Epithelial cell of prostate (primary cell): ENCODE measurements around the gene DYNLT2.

Experiments used
- DNase-seq: peaks from one replicate; pipeline ENCODE4 v3.0.0-alpha.2; 2011; ENCODE audit warnings: low read depth, low spot score
- H3K27ac ChIP-seq: fragments of 450-650 bp; 2 replicates; pipeline ENCODE4 v1.5.1; 2017; ENCODE audit warnings: mild to moderate bottlenecking

DYNLT2 gene, protein sequence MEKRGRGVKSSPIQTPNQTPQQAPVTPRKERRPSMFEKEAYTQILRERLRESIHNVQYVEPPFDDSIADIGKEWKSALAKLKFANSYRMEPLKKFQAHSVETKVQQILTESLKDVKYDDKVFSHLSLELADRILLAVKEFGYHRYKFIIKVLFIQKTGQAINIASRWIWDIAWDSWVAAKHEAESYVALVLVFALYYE

DNA sequence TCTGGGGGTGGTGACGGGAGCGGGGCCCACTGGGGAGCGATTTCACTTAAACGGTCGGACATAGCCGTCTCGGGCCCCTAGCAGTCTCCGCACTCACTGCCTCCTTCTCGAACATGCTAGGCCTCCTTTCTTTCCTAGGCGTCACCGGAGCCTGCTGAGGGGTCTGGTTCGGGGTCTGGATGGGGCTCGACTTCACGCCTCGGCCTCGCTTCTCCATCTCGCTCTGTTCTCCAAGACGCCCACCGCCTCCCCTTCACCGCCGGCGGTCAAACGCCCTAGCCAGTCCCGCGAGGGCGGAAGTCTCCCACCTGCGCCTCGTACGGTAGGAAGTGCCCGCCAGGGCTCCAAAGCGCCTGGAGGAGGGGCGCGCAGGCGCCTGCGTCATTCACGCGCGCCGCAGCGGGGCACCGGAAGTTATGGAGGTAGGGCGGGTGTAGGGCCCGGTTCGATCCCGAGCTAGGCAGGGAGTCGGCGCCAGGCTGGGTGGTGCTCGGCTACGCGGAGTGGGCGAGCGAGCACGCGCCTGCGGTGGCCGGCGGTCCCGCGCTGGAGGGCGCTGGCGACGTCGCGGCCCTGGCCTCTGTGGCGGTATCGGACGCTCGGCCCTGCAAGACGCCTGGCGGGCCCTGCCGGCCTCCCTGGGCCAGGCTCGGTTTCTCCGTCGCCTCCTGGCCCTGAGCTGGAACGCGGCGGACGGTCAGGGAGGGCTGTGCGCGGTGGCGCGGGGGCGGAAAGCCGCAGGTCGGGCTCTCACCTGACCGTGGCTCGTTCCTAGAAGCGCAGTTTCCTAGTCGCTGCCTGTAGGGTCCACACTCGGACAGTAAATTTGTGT is at the start of gene DYNLT2, which contains the start of gene ERMARD:
Gene DYNLT2, minus strand, starts transcription at position 331 of the 832 bp plus-strand sequence. Its CDS starts 114 bp downstream, at position 217.
Gene ERMARD, plus strand, starts transcription at position 381 of the 832 bp plus-strand sequence. Its CDS starts 36 bp downstream, at position 417.
- H3K27ac ChIP-seq: peak within 1 kb of the TSS; percentile 89
- peak; percentile 62 for DNase-seq

DNA sequence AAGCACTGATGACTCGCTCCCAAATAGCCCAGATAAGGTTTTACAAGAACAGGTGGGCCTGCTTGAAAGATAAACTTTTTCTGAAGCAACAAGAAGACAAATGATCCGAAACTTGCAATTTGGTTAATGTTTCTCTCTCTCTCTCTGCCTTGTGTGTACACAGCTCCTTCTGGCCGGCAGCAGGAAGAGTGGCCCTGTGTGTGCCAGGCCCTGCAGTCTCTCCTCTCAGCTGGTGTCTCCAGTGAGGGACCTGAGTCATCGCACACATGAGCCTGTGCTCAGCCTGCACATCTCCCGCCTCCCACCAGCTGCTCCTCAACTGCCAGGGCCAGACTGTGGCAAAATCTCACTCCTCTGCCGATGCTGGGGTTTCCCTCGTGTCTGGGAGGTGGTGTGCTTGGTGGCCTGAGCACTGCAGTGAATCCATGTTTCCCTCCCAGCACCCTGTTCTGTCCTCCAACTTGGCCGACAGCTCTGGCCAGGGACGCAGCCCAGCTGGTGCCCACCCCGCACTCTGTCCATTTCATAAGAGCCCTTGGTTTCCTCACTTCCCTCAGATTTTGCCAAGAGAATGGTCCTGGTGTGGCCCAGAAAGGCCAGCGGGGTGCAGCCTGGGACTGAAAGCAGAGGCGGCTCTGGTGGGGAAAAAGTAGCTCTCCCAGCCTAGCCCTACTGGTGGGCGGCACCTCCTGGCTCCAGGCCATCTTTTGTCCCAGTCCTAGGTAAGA is 49.5 kb upstream of the DYNLT2 start:
- no peak for DNase-seq
- no peak overlapping the region for H3K27ac ChIP-seq

DNA sequence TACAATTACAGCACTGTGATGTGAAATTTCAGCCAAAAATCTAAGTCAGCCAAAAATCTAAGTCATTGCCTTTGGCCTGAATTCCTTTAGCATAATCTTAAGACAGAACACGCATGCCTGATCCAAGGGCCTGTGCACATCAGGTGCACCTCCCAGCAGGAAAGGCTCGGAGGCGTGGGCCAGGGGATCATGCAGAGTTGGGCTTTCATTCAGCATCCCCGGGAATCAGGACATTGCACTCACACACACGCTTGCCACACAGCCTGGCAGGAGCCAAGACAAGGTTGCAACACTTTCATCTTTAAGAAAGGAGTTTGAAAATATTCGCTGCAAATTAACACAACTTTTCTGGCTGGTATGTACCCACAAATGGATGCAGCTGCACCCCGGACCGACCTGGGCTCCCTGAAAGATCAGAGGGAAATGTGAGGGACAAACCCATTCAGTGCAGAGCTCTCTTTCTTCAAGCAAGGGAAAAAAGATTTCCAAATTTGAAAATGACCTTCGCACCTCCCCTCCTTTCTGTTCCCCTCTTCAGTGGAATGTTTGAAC is 48.8 kb upstream of the DYNLT2 start:
- no peak overlapping the region for H3K27ac ChIP-seq
- no peak for DNase-seq

DNA sequence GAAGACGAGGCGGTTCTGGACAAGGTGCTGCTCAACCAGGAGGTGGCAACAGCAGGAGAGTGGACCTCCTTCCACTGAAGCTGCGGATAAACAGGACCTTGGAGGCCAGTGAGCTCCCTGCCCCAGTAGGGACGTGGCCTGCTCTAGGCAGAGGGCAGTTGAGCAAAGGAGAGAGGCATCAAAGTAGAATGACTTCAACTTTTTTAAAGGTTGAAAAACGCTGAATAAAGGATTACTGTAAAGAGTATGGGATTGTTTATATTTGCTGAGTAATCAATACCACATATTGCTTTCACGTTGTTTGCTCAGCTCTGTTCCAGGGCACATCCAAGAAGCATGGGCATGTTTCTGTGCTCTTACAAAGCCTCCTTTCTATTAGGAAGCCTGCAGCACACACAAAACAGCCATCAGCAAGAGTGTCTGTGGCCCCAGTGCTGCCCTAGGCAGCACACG is 48.1 kb upstream of the DYNLT2 start:
- H3K27ac ChIP-seq: no peak overlapping the region
- DNase-seq: no peak

DNA sequence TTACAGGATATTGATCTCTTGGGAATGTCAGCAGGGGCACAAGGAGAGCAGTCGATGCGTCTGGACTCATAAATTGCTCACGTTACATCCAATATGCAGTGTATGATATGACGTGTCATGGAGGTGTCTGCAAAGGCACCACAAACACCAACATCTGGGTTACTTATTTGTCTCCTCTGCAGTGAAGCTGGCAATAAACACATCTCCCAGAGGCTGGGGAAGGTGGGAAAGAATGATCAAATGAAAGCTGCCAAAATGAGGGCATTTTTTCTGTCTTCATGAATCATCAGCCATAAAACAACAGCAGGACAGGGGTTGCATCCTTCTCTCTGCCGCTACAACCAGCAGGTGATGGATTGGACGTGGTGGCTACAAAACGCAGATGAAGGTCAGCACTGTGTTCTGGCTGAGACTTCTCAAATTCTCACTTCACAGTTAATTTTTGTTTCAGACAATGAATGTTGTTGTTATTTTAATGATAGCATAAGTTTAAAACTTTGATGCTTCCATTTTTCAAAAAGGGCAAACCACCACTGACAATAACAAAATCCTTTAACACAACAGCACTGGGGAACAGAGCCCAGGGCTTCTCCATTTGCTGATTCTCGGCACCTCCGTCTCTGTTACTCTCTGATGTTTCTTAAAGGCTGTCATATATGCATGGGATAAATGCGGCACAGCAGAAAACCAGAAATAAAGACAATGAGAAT is 47.5 kb upstream of the DYNLT2 start:
- no peak for DNase-seq
- H3K27ac ChIP-seq: no peak overlapping the region

DNA sequence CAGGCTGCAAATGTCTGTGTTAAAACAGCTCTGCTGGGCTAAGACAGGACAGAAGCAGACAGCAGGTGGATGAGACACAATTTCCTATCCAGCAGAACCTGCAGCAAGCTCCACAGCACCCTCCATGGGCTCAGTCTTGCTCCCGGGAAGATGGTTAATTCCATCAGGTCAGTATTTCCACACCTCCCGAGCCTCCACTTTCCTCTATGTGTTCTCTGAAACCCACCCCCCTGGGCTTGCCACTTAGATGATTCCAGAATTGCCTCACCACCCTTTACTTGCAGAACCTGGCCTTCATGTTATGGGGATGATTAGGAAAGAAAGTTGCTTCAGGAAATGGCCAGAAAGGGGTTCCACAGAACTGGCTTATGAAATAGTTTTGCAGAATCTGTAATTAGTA is 43.8 kb upstream of the DYNLT2 start:
- DNase-seq: no peak
- H3K27ac ChIP-seq: no peak overlapping the region

DNA sequence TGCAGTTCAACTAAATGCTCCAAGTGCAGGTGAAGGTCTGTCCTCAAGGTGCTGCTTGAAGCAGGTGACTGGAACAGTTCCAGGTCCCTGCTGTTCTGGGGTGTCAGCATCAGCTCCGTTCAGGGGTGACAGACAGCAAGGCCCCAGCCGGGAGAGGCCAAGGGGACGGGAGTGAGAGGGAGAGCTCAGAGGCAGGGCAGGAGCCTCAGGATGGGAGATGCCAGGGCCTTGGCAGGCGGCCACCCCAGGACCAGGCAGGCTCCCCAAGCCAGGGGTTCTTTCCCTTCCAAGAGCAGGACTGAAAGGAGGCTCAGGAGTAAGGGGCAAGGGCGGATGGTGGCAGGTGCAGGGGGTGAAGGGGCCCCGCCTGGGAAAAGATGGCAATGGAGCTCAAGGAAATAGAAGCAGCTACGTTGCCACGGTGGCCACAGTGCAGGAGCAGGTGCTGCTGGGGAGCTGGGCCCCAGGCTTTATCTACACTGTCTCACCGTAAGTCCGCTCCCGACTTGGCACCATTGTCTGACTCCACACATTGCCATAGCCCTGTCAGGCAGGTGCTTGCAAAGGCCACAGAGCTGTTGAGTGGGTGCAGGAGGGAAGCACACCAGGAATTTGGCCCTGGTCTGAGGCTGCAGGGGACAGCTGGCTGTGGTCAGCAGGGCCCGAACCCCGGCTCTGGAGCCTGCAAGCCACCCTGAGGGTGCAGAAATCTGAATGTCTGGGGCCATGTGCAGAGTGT is 43.1 kb upstream of the DYNLT2 start:
- H3K27ac ChIP-seq: no peak overlapping the region
- no peak for DNase-seq

DNA sequence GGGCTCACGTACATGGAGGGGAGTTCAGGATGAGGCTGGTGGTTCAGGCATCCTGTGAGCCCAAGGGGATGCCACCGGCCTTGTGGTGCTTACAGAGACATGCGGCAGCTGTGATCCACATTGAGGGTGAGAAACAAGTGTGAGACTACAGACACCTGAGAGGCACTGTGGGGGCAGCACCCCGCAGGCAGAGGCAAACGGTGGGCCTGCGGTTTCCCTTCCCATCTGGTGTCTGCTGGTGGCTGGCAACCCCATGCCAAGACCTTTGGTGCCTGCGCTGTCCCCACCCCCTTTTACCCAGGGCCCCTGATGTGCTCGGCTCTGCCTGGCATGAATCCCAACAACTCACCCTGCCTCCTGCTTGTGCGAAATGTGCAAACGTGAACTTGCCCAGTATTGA is 42.0 kb upstream of the DYNLT2 start:
- no peak overlapping the region for H3K27ac ChIP-seq
- no peak for DNase-seq

DNA sequence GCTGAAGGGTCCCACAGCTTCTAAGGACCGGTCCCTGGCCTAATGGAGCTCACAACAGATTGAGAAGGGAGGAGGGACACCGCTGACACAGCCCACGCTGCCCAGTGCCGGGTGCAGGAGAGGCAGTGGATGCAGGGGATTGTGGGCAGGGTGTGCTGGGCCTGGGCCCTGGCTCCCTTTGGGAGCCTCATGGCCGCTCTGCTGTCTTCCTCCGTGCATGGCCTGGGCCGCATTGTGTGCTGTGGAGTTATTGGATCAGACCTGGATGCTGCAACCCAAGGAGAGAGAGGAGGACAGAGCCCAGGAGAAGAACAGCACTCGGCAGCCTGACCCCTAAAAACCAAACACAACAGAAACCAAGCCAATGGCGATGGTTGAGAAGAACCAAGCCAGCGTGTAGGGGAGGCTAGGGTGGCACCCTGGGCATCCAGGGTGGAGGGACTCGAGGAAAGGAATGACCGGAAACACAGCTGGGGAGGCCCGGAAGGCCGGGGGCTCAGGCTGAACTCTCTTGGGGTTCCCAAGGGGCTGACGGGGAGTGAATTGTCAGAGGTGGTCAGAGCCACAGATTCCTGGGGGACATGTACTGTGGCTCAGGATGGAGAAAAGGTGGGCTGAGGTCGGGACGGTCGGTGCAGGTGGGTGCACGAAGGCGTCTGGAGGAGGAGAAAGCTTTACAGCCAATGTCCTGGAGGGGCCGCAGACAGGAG is 41.1 kb upstream of the DYNLT2 start:
- H3K27ac ChIP-seq: no peak overlapping the region
- DNase-seq: no peak

DNA sequence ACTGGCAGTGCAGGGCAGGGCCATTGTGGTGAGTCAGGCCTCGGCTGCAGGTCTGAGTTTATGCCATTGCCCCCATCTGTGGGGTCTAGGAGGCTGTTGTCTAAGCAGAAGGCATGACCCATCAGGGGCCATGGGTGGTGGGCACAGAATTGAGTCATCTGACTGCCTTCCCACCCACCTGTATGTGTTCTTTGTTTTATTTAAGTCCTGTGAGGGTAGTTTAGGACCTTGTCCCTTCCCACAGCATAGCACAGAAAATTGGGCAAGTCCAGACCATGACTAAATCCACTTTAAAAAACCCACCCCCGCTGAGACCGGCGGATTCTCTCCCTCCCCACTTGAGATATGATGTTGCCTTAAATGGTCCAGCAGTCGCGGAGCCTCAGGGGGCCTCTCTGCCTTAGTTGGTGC is 40.4 kb upstream of the DYNLT2 start:
- no peak for DNase-seq
- H3K27ac ChIP-seq: no peak overlapping the region

DNA sequence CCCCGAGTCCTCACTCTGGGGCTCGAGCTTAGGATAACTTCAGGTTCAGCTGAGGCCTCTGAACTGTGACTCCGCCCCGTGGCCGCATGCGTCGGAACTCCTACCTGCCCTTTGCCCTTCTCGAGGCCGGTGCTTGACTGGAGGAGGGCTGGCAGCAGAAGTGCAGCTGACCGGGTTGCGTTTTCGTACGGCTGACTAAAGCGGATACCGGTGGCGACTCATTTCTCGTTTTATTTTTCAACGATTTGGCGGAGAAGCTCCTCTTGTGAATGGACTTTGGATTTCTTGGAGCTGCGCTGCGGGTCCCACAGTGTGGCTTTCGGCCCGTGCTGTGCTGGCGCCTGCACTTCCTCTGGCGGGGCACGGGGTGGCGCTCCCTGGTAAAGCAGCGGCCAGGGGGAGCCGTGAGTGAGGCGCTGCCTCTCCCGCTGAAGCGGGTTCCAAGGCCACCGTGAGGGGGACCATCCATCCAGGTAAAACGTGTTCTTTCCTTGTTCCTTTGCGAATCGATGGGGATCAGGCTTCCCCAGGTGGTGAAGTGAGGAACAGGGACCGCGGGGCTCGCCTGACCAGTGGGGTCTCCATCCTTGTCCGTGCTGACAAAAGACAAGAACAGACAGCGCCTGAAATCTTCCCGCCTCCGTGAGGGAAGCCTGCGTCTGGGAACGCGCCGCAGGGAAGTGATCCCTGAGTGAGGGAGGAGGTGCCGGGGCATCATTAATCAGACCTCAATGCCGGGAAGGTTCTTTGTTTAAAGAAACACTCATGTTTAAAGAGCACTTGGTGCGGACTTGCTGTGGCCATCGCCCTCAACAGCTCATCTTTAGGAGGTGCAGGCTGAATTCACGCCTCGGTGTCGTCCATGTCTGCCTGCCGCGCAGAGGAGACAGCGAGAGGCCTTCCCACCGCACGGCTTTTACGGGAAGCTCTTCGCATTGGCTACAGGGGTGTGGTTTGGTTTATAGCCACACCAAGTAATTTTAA is 38.9 kb upstream of the DYNLT2 start:
- H3K27ac ChIP-seq: peak overlapping the region; percentile 16

DNA sequence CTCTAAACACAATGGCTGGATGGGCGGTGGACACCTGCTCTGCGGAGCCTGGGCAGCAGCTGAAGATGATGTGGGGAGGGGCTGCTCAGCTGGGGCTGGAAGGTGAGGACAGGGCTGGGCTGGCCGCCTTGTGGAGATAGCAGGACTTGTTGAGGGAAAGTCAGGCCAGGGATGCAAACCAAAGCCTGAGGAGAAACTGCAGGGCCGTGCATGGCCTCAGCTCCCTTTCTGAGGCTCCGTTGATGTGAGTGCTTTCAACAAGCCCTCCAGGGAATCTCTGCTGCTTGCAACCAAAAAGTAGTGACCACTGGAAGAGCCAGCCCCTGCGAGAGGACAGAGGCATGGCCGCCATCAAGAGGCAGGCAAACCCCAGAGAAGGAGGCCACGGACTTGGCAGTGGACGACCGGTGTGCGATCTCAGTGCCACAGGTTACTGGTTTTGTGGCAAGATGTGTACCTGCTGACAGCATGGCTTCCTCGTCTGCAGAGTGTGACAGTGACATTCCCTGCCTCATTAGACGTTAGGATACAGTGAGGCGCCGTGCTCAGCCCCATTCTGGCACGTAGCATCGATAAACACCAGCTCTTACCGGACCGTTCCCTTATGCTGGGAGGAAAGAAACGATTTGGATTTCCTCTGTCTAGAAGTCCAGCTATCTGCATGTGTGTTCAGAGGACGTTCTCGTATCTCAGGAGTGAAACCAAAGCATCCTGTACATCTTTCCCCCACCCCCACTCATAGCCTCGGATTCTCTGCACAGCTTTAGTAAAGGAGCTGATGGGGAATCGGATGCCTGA is 38.0 kb upstream of the DYNLT2 start:
- H3K27ac ChIP-seq: no peak overlapping the region
- DNase-seq: no peak

More for the DNA sequence above, 38.9 kb upstream of the DYNLT2 start:
- DNase-seq: no peak

DNA sequence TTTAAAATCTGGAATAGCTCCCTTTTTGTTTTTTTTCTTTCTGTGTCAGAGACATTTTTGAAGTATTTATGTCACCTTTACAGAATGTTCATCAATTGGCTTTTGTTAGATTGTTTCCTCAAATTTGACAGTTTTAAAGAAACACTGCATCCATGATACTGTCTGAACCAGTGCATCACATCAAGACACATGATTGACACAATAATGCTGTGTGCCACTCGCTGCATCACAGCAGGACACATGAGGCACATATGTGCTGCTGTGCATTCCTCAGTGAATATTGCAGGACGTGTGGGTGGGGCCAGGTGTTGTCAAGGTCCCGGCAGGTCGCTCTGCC is 37.4 kb upstream of the DYNLT2 start:
- H3K27ac ChIP-seq: no peak overlapping the region
- DNase-seq: no peak

DNA sequence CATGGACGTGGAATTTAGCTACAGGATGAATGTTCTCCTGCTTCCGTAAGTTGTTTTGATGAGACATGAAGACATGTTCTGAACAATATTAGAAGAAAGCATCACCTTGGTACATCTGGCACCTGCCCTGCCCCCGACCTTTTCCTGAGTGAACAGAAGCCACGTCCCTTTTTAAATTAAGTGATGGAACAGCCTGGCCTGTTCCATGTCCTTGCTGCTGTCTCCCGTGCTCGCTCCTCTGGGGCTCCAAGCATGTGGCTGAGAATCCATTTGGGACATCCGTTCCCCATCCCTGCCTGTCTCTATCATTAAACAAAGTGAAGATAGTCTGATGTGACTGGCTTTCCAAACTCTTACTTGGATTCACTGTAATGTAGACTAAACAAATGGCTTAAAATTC is 36.4 kb upstream of the DYNLT2 start:
- H3K27ac ChIP-seq: no peak overlapping the region
- DNase-seq: no peak

DNA sequence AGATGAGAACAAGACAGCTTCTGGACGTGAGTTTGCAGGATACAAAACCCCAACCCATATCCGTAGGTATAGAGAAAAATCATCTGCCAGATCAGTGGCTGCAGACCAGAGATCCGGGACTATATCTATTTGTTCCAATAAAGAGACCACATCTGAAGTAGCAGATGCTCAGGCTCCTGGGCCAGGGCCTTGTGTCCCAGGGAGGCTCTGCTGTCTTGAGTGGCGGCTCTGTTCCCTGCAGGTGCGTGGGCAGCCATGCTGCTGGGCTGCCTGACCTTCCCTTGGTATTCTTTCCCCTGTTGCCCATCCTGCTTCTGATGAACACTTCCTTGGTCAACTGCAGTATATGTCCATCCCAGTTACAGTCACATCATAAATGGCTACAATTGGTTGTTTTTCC is 35.0 kb upstream of the DYNLT2 start:
- H3K27ac ChIP-seq: no peak overlapping the region

DNA sequence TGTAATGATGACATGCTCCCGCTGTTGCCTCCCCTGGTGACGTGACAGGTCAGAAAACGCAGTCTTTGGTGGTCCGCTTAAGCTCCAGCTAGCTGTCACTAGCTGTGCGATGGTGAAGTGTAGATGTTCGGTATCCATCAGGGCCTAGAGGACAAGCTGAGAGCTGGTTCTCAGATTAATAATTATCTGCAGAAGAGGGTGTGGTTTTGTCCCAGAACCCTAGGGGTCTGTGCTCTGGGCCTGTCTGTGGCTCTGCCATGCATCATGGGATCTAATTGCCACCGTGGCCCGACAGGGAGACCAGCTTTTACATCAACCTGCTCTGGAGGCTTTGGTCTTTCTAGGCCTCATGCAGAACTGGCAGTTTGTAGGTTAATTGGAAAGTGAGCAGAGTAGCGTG is 34.2 kb upstream of the DYNLT2 start:
- no peak for DNase-seq
- H3K27ac ChIP-seq: no peak overlapping the region

More for the DNA sequence above, 35.0 kb upstream of the DYNLT2 start:
- DNase-seq: no peak

DNA sequence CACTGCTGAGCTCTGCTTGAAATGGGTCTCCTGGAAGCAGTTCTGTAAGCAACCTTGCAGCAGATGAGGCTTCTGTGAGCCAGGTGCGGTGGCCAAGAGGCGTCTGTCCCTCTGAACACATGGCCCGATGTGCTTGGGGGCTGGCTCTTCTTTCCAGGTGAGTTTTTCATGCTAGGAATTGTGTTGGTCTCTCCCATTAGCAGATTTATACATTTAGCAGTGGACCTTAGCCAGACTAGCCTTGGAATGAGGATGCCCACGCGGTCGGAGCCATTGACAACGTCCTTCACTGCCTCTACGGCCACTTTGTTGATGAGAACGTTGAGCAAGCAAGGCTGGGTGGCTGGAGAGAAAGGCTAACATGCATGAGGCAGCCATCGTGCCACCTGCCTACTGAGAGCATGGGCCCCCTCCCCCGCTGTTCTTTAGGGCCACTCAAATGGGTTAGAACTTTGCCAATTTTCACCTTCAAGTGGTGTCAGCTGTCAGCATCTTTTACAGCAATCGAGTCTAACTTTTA is 33.5 kb upstream of the DYNLT2 start:
- no peak for DNase-seq
- H3K27ac ChIP-seq: no peak overlapping the region
